ENCODE measurements around the gene RNF222. TPM values are rescaled to one million over a fixed set of nuclear protein-coding genes. Genes with fewer than 3 reads are reported as not detected.

The RNF222 gene
- total and polyA plus RNA-seq, 9 donors, result not detected

DNA sequence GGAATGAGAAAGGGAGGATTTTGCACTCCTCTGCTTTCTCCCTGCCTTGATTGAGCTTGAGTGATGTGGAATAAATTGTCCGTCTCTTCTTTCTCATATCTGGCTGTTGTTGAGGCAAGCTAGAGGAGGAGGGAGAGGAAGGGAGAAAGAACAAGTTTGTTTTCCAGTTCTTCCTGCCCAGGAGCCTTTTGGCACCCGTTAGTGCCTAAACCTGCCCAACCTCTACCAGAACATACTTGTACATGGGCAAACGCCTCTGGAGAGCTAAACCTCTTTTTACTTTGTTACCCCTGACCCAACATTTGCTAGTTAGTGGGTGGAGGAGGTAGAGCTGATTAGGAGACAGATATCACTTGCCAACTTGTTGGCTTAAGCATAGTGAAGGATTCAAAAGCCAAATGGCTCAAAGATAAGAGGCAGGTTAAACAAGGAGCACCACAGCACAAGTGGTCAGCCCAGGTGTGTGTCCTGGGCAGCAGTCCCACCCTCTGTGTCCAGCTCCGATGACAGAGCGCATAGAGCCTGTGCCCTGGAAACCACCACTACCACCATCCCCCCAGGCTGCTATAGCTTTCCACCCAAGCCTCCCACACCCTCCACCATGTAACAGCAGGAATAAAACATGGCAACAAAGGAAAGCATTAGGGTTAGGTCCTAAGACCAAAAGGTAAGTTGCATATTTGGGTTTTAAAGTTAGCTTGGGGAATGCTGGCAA is 51.5 kb downstream of the RNF222 start:
- intact Hi-C loops (cut with DNase I), result no loop called here
- DNase-seq, result no peak
- 52 to 63% (median 60%) methylated on average over 5 of the region's 5 CpGs for WGBS, 3 donors
- Histone ChIP-seq H3K4me3 (no peak overlapping the region), H3K9me3 (no peaks in the 10 kb centered on the region), H3K4me1 (ENCODE audit: insufficient read depth) (no peaks in the 10 kb centered on the region), H3K36me3 (no peaks in the 10 kb centered on the region), H3K27me3 (no peaks in the 10 kb centered on the region), H3K27ac (no peak overlapping the region)
- TF ChIP-seq EP300 (IDR thresholded peaks at IDR 0.05) (no peak), POLR2A (IDR thresholded peaks at IDR 0.05) (no peak)
- TF ChIP-seq, protein P1, sequence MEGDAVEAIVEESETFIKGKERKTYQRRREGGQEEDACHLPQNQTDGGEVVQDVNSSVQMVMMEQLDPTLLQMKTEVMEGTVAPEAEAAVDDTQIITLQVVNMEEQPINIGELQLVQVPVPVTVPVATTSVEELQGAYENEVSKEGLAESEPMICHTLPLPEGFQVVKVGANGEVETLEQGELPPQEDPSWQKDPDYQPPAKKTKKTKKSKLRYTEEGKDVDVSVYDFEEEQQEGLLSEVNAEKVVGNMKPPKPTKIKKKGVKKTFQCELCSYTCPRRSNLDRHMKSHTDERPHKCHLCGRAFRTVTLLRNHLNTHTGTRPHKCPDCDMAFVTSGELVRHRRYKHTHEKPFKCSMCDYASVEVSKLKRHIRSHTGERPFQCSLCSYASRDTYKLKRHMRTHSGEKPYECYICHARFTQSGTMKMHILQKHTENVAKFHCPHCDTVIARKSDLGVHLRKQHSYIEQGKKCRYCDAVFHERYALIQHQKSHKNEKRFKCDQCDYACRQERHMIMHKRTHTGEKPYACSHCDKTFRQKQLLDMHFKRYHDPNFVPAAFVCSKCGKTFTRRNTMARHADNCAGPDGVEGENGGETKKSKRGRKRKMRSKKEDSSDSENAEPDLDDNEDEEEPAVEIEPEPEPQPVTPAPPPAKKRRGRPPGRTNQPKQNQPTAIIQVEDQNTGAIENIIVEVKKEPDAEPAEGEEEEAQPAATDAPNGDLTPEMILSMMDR (IDR thresholded peaks at IDR 0.05), result no peak

DNA sequence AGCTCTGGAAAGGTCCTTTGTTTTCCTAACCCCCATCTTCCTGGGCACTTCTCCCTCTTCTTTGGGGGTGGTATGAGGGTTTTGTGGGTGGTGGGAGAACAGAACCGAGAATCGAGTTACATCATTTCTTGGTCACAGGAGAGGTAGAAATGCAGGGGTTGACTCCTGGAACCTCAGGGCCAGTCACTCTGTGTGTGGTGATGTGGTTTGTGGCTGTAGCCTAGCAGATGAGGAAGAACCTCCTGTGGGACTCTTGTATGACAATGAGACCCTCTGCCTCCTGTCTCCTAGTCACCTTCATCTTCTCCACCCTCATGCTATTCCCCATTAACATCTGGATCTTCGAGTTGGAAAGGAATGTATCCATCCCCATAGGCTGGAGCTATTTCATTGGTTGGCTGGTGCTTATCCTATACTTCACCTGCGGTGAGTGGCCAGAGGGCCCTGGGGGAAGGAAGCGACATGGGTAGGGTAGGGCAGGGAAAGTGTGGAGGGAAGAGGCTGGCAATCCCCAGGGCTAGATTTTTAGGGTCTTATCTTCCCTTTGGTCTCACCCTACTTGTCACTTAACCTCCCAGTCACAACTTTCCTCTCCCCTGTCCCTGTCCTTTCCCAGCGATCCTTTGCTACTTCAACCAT is 52.5 kb downstream of the RNF222 start:
- no peak for DNase-seq
- Histone ChIP-seq H3K36me3 (no peaks in the 10 kb centered on the region), H3K27me3 (no peaks in the 10 kb centered on the region), H3K27ac (no peak overlapping the region), H3K9me3 (no peaks in the 10 kb centered on the region), H3K4me3 (no peak overlapping the region), H3K4me1 (ENCODE audit: insufficient read depth) (no peaks in the 10 kb centered on the region)
- 58 to 72% (median 68%) methylated on average over 6 of the region's 6 CpGs for WGBS, 3 donors
- TF ChIP-seq, protein P1 (IDR thresholded peaks at IDR 0.05), result no peak
- TF ChIP-seq EP300 (IDR thresholded peaks at IDR 0.05), result no peak
- TF ChIP-seq POLR2A (IDR thresholded peaks at IDR 0.05), result no peak
- intact Hi-C loops (cut with DNase I), result no loop called here

DNA sequence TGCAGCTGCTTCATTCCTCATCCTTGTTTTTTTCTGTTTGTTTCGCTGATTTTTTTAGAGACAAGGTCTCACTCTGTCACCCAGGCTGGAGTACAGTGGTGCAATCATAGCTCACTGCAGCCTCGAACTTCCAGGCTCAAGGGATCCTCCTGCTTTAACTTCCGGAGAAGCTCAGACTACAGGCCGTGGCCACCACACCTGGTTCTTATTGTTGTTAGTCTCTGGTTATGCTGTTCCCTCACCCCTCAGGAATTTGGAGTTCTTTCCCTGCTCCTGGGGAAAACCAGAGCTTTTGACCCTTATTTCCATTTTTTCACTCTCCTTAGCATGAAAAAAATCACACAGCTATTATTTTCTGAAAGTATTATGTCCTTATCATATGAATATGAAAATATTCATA is 56.2 kb downstream of the RNF222 start:
- no peak for DNase-seq
- 23 to 39% (median 26%) methylated on average over 4 of the region's 4 CpGs for WGBS, 3 donors

More for the DNA sequence above, 56.2 kb downstream of the RNF222 start:
- Histone ChIP-seq H3K4me3 (no peak overlapping the region), H3K9me3 (no peaks in the 10 kb centered on the region), H3K27ac (no peak overlapping the region), H3K27me3 (no peaks in the 10 kb centered on the region), H3K4me1 (ENCODE audit: insufficient read depth) (no peaks in the 10 kb centered on the region), H3K36me3 (no peaks in the 10 kb centered on the region)
- TF ChIP-seq POLR2A (IDR thresholded peaks at IDR 0.05) (no peak), EP300 (IDR thresholded peaks at IDR 0.05) (no peak)
- TF ChIP-seq, protein P1 (IDR thresholded peaks at IDR 0.05), result no peak
- intact Hi-C loops (cut with DNase I), result no loop called here

Other genes with a start within 250 kb of the RNF222 start
- 100 to 1,000 TPM in 6 of 7 donors, 10 to 100 TPM in 1; 74.9 to 394 (median 165) TPM for gene PER1, start 245.4 kb downstream of the RNF222 start, total RNA-seq
- 100 to 1,000 TPM in 1 of 2 donors, 10 to 100 TPM in 1; 12.8 to 164 TPM for gene PER1, start 245.4 kb downstream of the RNF222 start, polyA plus RNA-seq
- 100 to 1,000 TPM in 4 of 7 donors, 10 to 100 TPM in 3; 35.5 to 147 (median 118) TPM for gene VAMP2, start 234.9 kb downstream of the RNF222 start, total RNA-seq
- 100 to 1,000 TPM in 1 of 2 donors, 10 to 100 TPM in 1; 99.2 to 233 TPM for gene VAMP2, start 234.9 kb downstream of the RNF222 start, polyA plus RNA-seq
- 10 to 100 TPM in 5 of 7 donors, 1 to 10 TPM in 2; 7.5 to 57.6 (median 16.1) TPM for gene TMEM107, start 221.4 kb downstream of the RNF222 start, total RNA-seq
- gene TMEM107, start 221.4 kb downstream of the RNF222 start, polyA plus RNA-seq, result 10 to 100 TPM in 1 of 2 donors, 1 to 10 TPM in 1; 8.2 to 10.3 TPM
- gene BORCS6, start 207.6 kb downstream of the RNF222 start, total RNA-seq, result 1 to 10 TPM; 5.5 to 7.2 (median 6.7) TPM
- 1 to 10 TPM; 1.3 to 7.2 TPM for gene BORCS6, start 207.6 kb downstream of the RNF222 start, polyA plus RNA-seq
- 1 to 10 TPM in 2 of 7 donors, under 1 TPM in 2, not detected in 3; 0.80 to 1.7 (median 1.1) TPM for gene AURKB, start 187.3 kb downstream of the RNF222 start, total RNA-seq
- gene AURKB, start 187.3 kb downstream of the RNF222 start, polyA plus RNA-seq, result 1 to 10 TPM in 1 of 2 donors, under 1 TPM in 1; 0.68 to 1.5 TPM
- 10 to 100 TPM; 28.3 to 60.0 (median 48.7) TPM for gene CTC1, start 149.8 kb downstream of the RNF222 start, total RNA-seq
- 10 to 100 TPM; 18.4 to 33.4 TPM for gene CTC1, start 149.8 kb downstream of the RNF222 start, polyA plus RNA-seq
- gene PFAS, start 148.5 kb downstream of the RNF222 start, total RNA-seq, result 10 to 100 TPM in 6 of 7 donors, 1 to 10 TPM in 1; 6.6 to 69.9 (median 35.3) TPM
- 10 to 100 TPM in 1 of 2 donors, 1 to 10 TPM in 1; 8.4 to 11.0 TPM for gene PFAS, start 148.5 kb downstream of the RNF222 start, polyA plus RNA-seq
- gene RANGRF, start 109.2 kb downstream of the RNF222 start, total RNA-seq, result 10 to 100 TPM; 14.5 to 37.8 (median 28.0) TPM
- gene RANGRF, start 109.2 kb downstream of the RNF222 start, polyA plus RNA-seq, result 10 to 100 TPM; 30.1 to 48.3 TPM
- gene SLC25A35, start 102.4 kb downstream of the RNF222 start, total RNA-seq, result 1 to 10 TPM in 6 of 7 donors, under 1 TPM in 1; 0.72 to 6.4 (median 1.8) TPM
- gene SLC25A35, start 102.4 kb downstream of the RNF222 start, polyA plus RNA-seq, result 1 to 10 TPM; 2.5 to 3.6 TPM
- gene ARHGEF15, start 87.6 kb downstream of the RNF222 start, total RNA-seq, result 10 to 100 TPM in 1 of 7 donors, 1 to 10 TPM in 6; 1.7 to 11.3 (median 3.6) TPM
- 1 to 10 TPM; 4.9 to 9.8 TPM for gene ARHGEF15, start 87.6 kb downstream of the RNF222 start, polyA plus RNA-seq
- not detected for gene ODF4, start 58.0 kb downstream of the RNF222 start, total RNA-seq
- not detected for gene ODF4, start 58.0 kb downstream of the RNF222 start, polyA plus RNA-seq
- gene RPL26, start 14.6 kb downstream of the RNF222 start, total RNA-seq, result over 10,000 TPM in 1 of 7 donors, 1,000 to 10,000 TPM in 6; 2,824 to 11,226 (median 3,297) TPM
- 1,000 to 10,000 TPM; 5,564 to 8,248 TPM for gene RPL26, start 14.6 kb downstream of the RNF222 start, polyA plus RNA-seq
- 10 to 100 TPM; 57.1 to 86.5 (median 63.2) TPM for gene NDEL1, start 38.1 kb upstream of the RNF222 start, total RNA-seq
- gene NDEL1, start 38.1 kb upstream of the RNF222 start, polyA plus RNA-seq, result 10 to 100 TPM; 36.7 to 71.3 TPM
- gene MYH10, start 232.9 kb upstream of the RNF222 start, total RNA-seq, result 100 to 1,000 TPM in 1 of 7 donors, 10 to 100 TPM in 6; 30.4 to 113 (median 75.5) TPM
- gene MYH10, start 232.9 kb upstream of the RNF222 start, polyA plus RNA-seq, result 100 to 1,000 TPM in 1 of 2 donors, 10 to 100 TPM in 1; 33.9 to 117 TPM

Measured in ovary (tissue), 9 donors.